Stimulated activated CD4-positive, alpha-beta T cell treated with anti-CD3 and anti-CD28 coated beads, Interleukin-2, amount 100 ng/mL, for 48 hours (primary cell): Measurements from ENCODE around the gene CTDSP2.
"Not testable (repeated sequence)": the region's sequence is repeated elsewhere in the genome, so short reads cannot be mapped to it uniquely, and the experiment has no call there.

ENCODE experiments used
- DNase-seq, 2 donors: peaks; one replicate each; pipeline ENCODE4 v3.0.0-alpha.2; 2020

CTDSP2 gene

DNA sequence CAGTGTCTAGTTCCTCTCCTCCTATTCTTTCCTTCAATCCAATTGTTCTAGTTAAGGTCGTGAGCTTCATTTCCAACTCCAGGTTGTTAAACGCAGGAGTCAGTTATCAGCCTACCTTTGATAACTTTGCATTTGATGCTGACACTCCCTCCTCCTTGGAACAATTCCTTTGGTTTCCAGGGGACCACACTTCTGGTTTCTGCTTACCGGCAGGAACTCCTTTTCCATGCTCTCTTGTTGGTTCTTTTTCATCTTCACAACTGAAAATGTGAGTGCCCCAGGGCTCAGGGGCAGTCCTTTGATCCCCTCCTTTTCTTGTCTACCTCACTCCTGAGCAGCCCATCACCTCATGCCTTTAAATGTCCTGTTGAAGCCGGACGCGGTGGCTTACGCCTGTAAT is 69.2 kb downstream of the CTDSP2 start:
- DNase-seq = no peak

DNA sequence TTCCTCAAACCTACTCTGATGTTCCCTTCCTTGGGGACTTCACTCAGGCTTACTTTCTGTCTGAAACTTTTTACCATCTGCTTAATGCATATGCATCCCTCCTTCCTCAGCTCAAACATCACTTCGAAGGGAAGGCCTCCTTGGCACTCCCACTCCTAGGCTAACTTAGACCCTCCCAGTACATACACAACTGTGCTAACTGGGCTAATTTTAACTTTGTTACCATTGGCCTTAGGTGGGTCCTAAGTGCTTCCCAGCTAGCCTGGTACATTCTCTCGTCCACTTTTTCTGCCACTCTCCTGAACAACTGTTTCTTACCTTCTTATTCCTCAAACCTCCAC is 70.3 kb downstream of the CTDSP2 start:
- no peak for DNase-seq

DNA sequence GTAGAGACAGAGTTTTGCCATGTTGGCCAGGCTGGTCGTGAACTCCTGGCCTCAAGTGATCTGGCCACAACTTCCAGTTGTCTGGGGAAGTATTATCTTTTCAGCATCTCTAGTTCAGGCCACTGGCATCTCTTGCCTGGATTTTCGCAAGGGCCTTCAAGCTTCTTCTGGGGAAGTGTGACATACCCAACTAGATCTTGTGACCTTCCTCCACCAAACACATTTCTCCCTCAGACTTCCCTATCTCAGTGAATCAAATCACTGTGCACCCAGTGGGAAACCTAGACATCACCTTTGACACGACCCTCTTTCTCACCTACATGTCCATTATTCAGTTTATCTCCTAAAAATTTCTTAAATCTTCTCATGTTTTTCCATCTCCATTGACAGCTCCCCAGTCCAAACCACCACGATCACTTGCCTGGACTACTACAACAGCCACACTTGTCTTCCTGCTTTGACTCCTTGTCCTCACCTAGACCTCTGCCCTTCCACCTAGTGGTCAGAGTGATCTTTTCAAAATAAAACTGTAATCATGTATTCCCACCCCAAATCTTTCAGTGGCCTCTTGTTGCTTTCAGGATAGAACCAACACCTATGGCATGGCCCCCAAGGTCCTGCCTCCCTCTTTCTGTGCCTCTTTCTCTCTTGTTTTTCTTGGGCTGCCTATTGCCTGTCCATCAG is 70.8 kb downstream of the CTDSP2 start:
- DNase-seq = no peak

DNA sequence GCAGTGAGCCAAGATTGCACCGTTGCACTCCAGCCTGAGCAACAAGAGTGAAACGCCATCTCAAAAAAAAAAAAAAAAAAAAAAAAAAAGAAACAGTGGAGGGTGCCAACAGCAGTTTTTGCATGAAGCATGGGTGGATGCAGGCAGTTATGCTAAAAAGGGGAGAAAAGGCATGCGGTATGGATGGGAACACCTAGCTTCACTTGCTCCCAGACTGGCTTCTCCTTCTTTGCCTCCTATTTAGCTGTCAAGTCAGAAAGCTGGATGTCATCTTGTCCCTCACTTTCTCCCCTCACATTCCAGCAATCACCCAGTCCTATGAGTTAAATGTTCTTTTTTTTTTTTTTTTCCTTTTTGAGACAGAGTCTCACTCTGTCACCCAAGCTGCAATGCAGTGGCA is 71.5 kb downstream of the CTDSP2 start:
- DNase-seq = no peak

DNA sequence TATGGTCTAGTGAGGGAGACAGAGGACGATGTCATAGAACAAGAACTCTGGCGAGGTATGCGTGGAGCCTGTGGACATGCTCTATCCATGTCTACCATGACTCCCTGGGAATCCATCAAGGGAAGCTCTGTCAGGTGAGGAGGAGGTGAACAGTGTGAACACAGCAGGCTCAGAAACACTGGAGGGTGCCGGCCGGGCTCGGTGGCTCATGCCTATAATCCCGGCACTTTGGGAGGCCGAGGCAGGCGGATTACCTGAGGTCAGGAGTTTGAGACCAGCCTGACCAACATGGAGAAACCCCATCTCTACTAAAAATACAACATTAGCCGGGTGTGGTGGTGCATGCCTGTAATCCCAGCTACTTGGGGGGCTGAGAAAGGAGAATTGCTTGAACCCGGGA is 71.9 kb downstream of the CTDSP2 start:
- not testable (repeated sequence) for DNase-seq

DNA sequence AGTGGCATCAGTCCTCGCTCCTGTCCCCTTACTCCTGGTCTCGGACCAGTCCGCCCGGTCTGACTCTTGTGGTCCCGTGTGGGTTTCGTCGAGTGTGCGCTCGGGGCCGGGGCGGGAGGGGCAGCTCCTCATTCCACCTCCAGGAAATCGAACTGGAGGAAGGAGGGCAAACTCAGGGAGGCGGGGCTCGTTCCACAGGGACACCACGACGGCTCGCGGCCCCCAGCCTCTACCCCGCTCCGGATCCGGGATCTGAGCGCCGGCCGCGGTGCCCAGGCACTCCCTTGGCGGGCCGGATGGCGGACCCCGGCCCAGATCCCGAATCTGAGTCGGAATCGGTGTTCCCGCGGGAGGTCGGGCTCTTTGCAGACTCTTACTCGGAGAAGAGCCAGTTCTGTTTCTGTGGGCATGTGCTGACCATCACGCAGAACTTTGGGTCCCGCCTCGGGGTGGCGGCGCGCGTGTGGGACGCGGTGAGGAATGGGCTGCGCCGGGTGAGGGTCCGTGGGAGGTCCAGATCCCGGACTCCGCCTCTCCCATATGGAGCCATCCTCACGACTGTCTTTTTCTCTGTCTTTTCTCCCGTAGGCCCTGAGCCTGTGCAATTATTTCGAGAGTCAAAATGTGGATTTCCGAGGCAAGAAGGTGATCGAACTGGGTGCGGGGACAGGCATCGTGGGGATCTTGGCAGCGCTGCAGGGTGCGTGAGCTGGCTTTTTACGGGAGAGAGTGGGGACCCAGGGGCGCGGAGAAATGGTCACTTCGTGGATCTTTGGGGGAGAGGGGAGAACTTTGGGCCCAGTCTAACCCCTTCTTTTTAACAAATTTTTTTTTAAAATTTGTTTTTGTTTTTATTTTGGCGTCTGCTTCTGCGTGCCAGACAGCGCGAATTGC is 73.9 kb downstream of the CTDSP2 start, which contains the start of gene EEF1AKMT3:
Gene EEF1AKMT3 (plus strand): TSS at position 186 of the 894 bp plus-strand sequence. CDS start 111 bp downstream, at position 297.
- peak in 1 of 2 donors; percentile 44 for DNase-seq

DNA sequence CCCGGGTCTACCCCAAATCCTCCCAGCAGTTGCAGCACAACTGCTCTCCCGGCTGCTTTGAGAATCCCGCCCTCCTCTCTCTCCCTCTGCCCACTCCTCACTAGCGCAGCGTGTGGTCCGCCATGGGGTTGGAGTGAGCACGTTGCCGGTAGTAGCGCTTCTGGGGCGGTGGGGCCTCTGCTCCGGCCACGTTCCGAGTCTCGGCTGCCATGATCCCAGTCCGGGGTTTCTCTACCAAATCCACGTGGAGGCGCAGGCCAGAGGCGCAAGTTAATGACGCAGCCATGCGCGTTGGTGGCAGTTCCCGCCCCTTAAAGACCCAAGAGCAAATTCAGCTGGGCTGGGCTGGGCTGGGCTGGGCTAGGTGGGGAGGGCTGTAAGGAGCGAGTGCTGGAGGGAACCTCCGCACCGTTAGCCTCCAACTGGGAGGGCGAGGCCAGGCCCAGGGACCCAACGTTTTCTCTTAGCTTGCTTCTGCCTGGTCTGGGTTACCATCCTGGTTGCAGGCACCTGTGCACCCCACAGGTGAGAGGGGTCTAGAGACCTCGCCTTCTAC is 74.6 kb downstream of the CTDSP2 start, which contains the start of gene METTL1:
Gene METTL1 (minus strand): TSS at position 233 of the 556 bp plus-strand sequence. CDS start 22 bp downstream, at position 211.
- peak; percentile 87 to 88 for DNase-seq

DNA sequence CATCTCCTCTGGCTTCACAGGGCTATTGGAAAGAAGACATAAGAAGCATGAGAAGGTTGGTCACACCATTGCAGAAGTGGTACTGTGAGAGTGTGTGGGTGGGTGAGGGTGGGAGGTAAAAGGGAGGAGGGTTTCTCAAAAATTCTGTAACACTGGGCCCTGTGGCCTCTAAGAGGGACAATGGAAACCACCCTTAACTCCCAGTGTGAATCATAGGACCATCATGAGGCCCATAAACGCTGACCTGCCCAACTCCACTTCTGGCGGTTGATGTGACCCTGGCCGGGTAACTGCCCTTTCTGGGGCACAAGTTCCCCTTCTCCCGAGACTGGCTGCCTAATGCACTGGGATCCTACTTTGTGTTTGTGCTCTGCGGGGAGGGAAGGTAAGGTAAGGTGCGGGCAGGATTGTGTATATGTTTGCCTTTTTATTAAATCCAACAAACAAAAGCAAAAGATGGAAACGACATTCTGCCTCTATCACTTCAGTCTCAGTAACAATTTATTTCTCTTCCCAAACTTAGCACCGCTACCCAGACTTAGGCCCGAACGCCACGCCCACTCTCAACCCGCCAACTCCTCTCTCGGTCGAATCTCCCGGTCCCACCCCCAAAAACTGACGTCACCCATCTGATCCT is 75.2 kb downstream of the CTDSP2 start:
- peak; percentile 81 to 86 for DNase-seq

DNA sequence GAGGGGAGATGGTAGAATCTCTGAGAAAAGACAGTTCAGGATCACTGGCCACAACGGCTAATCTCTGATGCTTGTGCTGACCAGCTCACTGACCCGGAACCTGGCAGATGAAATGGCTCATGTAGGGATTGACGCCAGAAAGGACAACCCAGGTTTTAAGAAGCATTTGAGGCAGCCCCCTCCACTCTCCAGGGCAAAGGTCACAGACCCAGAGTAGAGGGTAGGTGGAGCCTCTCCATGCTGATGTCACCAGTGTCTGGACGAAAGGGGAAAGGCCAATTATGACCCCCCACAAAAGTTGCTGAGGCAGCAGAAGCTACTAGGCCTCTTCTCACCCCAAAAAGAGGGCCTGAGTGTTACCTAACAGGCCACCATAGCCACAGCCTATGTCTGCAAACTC is 75.8 kb downstream of the CTDSP2 start:
- DNase-seq = no peak
